HG03103 (cell line): ENCODE data around the gene ABHD11.
A peak's percentile ranks its signal among the peaks of the same experiment; 100 is the strongest.
"Not testable (repeated sequence)": the region's sequence is repeated elsewhere in the genome, so short reads cannot be mapped to it uniquely, and the experiment has no call there.

Experiments
- ATAC-seq: cut with Tn5 transposase; IDR thresholded peaks from one replicate; pipeline ENCODE4 v1.9.1; 2021; ENCODE audit warnings: low read depth; ENCODE audit not compliant: unreplicated experiment

The ABHD11 gene

DNA sequence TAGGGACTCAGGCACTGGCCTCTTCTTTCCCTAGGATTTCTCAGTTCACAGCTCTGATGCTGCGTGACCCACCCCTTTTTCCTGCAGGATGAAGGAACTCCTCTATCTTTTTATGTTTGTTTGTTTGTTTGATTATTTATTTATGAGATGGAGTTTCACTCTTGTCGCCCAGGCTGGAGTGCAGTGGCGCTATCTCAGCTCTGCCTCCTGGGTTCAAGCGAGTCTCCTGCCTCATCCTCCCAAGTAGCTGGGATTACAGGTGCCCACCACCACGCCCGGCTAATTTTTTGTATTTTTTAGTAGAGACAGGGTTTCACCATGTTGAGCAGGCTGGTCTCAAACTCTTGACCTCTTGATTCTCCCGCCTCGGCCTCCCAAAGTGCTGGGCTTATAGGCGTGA lies 18.2 kb downstream of the ABHD11 start:
- not testable (repeated sequence) for ATAC-seq

DNA sequence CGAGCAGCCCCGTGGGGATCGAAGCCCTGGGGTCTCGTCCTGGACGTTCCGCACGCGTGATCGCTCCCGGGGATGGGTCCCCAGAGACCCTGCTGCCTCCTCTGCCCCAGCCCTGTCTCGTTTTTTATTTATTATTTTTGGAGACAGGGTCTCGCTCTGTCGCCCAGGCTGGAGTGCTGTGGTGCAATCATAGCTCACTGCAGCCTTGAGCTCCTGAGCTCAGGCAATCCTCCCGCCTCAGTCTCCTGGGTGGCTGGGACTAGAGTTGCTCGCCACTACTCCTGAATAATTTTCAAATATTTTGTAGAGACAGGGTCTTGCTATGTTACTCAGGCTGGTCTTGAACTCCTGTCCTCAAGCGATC lies 18.8 kb downstream of the ABHD11 start:
- ATAC-seq, result peak; percentile 7

DNA sequence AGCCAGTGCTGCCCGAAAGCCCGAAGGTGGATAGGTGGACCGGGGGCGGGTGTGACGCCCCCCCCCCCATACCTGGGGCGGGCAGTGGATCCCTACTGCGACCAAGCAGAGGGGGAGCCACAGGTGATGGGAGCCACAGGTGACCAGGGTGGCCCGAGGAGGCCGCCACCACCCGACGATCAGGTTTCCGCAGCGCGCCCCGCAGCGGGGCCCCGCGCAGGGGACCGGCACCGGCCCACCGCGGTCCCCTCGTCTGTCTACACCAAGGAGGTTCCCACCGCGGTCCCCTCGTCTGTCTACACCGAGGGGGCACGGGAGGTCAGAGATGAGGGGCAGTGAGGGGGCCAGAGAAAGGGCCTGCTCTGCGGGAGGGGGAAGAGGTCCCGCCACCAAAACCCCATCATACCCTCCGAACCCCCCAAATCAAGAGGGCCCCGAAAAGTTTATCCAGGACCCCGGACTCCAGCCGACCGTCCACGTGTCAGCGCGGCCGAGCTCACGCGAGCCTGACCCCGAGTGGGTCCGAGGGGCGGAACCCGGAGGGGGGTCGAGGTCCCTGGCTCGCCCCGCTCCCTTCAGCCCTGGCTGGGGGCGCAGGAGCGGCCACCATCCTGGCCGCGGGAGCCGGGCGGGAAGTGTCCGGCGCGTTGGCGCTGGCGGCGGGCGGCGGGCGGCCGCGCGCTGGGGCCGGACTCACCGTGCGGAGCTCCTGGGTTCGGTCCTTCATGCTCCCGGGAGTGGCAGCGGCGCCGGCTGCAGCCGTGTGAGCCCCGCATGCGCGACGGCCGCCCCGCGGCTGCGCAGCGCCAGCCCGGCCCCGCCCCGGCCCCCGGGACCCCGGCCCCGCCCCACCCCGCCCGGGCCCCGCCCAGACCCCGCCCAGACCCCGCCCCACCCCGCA lies 19.4 kb downstream of the ABHD11 start, which contains the start of gene STX1A:
STX1A (minus strand) TSS at position 765 of the 901 bp plus-strand sequence; CDS start at position 727, 38 bp downstream.
- ATAC-seq, result peak; percentile 54

DNA sequence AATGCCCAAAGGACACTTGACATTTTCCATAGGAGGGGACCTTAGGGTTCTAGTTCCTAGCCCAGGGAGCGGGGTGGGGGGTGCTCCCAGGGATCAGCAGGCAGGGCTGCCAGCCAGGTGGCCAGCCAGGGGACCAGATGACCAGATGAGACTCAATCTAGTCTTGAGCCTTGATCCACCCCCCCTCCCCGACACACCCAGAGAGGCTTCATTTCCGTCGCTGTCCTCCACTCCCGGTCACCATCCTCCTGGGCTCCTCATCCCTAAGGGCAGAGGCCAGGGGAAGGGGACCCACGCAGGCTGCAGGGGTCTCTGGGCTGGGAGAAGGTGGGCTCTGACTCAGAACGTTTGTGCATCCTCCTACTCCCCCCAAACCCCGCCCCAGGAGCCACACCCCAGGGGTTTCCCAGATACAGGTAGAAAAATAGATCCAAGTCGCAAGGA lies 20.1 kb downstream of the ABHD11 start:
- ATAC-seq, result no peak

DNA sequence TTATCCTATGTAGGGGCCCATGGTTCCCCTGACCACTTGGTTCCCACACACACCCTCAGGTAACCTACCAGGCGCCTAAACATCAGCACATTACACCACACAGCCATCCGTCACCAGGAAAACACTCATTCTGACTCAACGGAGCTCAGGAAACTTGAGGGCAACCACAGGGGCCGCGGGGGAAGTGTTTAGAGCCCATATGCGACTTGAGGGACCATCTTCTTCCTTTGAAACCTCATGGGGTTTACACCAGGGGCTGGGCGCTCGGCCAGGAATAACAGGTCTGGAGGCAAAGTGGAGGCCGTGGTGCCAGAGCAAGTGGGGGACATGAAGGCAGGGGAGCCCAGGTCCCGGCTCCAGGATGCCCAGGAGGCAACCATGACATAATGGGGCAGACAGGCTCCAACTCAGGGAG lies 20.6 kb downstream of the ABHD11 start:
- no peak for ATAC-seq

DNA sequence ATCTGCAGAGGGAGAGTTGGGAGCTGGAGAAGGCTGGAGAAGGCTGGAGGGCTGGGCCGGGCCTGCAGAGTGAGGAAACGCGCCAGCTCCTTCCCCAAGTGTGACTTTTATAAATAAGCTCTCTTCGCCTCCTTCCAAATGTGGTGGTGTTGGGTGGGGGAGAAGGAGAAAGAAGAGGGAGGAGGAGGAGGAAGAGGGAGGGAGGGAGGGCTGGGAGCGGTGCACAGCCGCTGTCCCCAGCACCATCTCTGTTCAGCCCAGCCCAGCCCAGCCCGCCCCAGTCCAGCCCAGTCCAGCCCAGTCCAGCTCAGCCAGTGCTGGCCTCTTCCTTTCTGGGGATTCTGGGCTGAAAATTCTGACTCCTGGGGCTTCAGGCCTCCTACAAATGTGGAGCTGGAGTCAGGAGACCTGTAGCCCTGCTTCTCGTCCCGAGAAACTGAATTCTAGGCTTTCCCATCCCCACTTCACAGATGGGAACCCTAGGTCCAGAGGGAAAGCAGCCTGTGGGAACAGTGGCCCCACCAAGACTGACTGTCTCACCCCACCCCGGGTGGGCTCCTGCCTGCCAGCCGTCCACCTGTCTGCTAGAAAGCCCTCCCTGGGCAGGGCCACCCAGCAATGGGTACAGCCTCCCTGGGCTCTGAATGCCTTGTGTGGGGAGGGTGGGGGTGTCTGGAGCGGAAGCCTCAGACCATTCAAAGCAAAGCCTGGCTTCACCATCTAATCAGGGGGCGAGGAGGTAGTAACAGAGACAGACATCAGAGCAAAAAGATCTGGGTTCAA lies 21.4 kb downstream of the ABHD11 start:
- no peak for ATAC-seq

DNA sequence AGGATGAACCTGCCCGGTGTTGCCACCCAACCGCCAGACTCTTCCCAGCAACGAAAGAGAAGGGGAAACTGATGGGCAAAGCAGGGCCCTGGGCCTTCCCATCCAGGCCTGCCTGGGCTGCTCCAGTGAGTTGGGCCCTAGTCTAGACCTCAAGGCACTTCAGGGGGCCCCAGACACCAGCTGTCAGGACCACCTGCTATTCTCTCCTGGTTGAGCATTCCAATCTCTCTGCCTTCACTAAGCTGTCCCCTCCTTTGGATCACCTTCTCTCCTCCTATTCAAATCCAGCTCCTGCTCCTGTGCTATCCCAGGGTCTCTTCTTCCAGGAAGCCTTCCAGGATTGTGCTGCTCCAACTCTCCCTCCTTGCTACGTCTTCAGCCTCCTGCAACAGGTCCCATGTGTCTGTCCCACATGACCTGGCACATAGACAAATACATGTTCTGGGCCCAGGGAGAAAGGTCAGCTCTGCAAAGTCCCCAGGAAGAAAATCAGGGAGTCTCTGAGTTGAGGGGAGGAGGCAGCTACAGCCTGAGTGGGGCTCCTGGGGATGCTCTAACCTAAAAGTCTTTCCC lies 22.2 kb downstream of the ABHD11 start:
- ATAC-seq, result no peak

DNA sequence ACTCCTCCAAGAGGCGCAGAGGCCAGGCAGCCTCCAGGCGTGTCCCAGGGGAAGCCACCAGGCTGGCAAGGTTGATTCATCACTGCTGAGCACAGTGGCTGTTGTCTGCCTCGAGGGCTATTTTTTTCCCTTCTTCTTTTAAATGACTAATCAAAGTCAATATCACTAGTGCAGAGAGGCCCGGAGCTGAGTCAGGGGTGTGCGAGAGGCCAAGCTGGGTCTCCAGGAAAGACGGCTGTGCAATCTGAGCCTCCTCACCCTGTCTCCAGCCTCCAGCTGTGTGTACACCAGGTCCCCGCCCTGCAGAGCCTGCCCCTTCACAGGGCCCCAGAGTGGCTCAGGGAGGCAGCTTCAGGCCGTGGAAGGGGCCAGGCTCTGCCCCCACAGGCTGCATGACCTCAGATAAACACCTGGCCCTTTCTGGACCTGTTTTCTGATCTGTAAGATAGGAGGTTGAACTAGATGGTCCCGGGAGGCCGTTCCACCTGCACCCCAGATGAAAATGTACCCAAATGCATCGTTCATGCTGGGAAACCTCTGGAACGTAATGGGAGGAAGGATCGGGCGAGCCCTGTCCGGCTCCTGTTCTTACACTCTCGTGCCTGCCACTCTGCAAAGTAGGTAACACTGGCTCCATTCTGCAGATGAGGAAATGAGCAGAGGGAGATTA lies 22.8 kb downstream of the ABHD11 start:
- ATAC-seq, result no peak

DNA sequence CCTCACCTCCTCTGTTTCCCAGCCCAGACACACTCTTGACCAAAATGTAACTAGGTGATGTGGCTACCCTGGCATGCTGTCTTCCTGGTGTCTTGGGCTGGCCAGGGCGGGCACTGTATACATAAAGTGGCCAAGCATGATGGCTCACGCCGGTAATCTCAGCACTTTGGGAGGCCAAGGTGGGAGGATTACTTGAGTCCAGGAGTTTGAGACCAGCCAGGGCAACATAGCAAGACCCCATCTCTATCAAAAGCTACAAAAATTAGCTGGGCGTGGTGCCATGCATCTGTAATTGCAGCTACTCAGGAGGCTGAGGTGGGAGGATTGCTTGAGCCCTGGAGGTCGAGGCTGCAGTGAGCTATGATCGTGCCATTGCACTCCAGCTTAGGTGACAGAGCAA lies 25.3 kb downstream of the ABHD11 start:
- not testable (repeated sequence) for ATAC-seq

DNA sequence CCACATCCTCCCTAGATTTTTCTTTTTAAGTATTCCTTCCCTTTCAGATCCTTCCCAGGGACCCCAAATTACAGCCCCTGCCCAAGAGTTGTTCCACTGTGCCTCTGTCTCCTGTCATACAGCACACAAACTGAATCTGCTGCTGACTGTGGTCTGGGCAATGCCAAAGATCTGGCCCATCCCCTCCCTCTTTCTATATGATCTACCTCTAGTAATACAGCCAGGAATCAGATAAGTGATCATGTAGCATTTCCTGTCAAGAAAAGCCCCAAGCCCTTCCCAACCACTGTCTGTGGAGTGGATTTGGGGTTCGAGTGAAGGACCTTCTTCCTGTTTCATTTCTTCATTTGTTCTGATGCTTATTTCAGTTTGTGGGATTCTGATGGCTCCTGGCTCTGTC lies 25.8 kb downstream of the ABHD11 start:
- ATAC-seq, result no peak

DNA sequence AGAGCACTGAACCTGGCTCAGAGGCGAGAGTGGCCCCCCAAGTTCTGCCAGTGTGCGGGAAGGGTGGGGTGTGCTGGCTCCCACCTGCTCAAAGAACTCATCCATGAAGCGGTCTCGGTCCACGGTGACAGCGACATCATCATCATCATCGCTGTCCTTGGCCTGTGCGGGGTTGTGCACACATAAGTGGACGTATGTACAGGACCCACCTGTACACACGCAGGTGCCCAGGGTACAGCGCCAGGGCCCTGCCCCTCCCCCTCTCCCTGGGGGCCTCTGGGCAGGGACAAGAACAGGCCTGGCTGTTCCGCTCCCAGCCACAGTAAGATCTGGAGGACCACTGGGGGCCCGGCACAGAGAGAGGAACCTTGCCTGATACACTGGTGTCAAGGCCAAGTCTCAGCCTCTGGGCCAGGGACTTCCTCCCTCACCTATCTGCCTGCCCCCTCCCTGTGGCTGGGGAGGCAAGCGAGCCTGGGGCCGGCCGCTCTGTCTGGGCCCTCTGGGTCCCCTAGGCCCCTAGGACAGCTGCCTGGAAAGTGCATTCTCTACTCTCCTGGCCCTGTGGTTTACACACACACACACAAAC lies 29.5 kb downstream of the ABHD11 start:
- no peak for ATAC-seq

DNA sequence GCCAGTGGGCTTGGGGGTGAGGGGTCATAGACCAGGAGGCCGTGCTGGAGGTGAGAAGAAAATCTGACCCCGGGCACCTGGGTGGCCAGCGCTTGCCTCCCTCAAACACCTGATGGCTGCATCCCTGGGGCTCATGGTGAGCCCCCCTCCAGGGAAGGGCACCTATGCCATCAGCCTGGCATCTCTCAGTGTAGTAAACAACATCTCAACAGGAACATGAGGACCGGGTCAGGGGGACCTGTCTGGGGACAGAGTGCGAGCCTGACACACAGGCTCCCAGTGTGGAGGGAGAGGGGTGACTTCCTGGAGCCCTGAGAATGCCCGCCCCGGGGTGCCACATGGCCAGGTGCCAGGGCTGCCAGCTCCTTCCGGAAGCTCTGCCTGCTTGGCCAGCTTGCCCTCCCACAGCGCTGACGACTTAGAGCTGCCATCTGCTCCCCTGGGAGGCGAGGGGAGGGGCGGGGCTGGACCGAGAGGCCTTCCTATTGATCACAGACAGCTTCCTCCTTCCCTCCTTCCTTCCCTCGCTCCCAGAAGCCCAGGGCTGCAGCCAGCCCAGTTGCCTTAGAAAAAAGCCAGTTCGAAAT lies 31.5 kb downstream of the ABHD11 start:
- ATAC-seq, result no peak

DNA sequence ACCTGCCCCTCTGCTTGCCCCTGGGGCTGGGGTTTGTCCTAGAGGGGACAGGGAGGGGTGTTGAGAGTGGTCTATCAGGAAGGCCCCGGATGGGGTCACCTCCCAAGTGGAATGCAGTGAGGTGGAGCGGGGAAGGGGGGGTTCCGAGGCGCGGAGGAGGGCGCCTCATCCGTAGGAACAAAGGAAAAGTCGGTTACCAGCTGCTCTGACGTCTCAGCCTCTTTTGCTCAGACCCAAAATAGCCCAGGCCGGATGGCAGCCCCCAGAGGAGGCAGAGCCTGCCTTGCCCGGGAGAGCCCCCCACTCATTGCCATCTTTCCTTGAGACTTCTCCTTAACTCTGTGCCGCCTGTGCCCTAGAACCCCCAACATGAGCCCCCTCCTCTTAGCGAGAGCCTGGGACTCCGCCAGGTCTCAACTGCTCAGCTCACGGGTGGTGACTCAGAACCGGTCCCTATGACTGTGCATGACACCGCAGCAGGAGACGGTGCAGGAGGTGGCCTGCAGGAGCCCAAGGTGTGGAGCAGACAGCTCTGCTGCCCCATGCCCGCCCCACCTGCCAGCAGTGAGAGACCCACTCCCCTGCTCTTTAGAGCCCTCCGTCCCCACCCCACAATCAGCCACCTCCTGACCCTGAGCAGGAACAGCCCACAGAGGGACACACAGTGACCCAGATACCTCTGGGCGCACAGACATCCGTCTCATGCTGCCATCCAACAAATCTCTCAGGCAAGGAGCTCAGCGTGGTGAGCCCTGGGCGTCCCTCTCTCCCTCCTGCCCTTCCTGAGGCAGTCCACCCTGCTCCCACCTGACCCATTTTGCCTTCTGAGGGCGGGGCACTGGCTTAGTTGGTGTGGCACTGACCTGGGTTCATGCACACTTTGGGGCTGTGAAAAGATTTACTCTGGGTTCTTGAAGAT lies 32.2 kb downstream of the ABHD11 start:
- ATAC-seq, result no peak

DNA sequence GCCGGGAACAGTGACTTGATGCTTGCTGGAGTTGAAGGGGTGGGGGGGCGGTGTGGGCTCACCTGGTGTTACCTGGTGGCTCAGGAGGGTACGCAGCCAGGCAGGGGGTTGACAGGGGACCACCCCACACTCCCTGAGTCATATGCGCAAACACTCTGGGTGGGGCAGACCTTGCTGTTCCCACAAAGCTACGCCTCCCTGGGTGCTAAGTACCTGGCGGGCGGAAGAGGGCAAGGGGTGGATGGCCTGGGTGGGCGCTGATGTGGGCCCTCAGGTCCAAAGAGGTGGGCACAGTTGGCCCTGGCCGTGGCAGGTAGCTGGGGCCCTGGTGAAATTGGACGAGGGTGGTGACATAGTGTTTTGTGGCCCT lies 33.1 kb downstream of the ABHD11 start:
- ATAC-seq, result no peak

DNA sequence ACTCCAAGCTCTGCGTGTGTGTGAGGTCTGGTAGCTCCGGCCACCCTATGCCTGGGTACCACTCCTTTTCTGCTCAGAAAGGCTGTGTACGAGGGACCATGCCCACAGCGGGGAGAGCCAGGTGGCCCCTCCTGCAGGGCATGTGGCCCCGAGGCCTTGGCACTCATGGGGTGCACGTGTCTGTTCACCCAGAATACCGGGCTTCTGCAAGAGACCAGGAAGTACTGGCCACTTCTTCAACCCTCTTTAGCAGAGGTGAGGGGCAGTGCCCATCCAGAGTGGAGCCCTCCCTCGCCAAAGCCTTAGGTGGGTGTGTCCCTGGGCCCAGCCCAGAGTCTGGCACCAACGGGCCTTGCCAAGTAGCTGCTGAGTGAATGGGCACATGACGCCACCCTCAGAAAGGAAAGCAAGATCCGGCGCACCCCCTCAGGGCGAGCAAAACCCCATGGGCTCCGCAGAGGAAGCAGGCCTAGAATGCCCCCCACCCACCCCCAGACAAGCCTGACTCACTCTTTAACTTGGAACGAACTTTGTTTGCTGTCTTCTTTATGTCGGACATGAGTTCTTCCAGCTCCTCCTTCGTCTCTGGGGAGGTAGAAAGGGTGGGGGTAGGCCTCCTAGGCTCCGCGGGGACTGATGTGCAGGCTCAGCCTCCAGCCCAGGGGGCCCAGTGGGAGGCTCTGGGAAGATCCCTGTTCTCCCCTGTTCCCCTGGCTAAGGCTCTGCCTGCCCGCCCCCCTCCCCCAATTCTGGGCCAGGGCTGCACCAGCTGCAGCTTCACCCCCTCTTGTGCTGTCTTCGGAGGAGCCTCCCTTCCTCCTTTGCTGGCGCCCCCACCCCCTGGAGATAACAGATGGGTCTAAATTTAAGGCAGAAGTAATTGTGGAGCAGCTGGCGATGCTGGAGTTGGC lies 33.7 kb downstream of the ABHD11 start:
- no peak for ATAC-seq

DNA sequence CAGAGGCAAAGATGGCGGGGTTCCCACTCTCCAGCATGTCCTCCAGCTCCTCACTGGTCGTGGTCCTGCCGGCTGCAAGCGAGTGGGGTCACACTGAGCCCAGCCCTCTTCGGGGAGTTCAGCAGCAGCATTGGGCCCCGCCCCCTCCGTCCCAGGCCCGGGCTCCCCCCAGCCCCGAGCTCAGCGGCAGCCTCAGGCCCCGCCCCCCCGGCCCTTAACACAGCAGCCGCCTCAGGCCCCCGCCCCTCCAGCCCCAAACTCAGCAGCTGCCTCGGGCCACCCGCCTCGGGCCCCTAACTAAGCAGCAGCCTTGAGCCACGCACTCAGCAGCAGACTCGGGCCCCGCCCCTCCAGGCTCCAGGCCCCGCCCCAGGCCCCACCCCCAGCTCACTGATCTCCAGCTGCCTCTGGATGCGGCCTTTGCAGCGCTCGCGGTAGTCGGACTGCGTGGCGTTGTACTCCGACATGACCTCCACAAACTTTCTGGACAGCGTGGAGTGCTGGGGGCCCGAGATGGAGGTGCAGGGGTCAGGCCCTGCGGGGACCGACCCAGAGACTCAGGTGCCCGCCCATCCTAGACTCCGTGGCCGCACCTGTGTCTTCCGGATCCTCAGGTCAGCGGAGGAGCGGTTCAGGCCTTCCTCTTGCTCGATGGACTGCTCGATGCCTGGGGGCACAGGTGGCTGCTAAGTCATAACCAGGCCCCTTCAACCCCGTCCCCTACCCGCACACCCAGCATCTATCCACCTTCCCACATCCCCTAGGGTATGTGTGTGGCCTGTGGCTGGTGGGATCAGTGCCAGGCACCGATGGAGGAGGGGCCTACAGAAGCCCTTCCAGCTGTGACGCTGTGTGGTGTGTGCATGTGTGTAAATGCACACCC lies 34.6 kb downstream of the ABHD11 start:
- ATAC-seq, result no peak

DNA sequence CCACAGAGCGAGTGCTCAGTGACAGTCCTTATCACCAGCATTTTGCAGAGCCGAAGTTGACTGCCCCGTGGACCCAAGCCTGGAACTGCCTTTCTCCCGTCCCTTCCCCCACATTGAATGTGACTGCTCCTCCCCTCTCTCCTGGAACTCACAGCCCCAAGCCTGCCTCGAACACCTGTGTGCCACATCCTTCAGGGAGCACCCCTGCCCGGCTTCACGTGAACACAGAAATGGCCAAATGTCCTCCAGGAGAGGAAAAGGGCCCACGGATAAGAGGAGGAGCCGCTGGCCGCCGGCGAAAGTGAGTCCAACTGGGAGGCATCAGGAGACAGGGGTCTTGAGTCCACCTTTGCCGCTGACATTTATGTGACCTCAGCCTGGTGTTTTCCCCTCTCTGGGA lies 35.4 kb downstream of the ABHD11 start:
- ATAC-seq, result no peak
